Measurements from ENCODE around the gene NCOA5. TPM values are rescaled to one million over a fixed set of nuclear protein-coding genes. Genes with fewer than 3 reads are reported as not detected.
A peak's percentile ranks its signal among the peaks of the same experiment; 100 is the strongest.

The NCOA5 gene
- total RNA-seq, 1 donor from 2014 or later: 46.4 TPM

DNA sequence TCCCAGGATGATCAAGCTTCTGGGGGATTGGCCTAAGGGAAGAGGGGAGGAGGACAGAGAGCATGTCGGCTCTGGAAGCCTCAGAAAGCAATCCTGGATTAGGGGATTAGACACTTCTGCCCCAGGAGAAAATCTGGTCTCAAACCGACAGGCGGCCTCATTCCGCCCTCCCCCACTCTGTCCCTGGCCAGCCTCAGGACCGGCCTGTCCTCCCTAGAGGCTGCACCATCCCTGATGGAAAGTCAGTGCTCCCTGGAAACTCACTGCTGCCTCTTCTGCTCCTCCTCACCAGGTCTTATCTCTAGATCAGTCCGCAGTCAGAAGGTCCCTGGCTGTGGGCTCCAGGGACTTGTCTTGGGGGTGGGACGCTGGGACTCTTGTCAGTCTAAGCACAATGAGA is 61.7 kb downstream of the NCOA5 start:
- TF ChIP-seq, protein P1, sequence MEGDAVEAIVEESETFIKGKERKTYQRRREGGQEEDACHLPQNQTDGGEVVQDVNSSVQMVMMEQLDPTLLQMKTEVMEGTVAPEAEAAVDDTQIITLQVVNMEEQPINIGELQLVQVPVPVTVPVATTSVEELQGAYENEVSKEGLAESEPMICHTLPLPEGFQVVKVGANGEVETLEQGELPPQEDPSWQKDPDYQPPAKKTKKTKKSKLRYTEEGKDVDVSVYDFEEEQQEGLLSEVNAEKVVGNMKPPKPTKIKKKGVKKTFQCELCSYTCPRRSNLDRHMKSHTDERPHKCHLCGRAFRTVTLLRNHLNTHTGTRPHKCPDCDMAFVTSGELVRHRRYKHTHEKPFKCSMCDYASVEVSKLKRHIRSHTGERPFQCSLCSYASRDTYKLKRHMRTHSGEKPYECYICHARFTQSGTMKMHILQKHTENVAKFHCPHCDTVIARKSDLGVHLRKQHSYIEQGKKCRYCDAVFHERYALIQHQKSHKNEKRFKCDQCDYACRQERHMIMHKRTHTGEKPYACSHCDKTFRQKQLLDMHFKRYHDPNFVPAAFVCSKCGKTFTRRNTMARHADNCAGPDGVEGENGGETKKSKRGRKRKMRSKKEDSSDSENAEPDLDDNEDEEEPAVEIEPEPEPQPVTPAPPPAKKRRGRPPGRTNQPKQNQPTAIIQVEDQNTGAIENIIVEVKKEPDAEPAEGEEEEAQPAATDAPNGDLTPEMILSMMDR (IDR thresholded peaks at IDR 0.05): no peak
- H3K36me3 Mint-ChIP-seq (ENCODE audit: low read depth): no peaks in the 10 kb centered on the region
- no peak for DNase-seq
- CTCF ChIA-PET: interaction anchor here (1.5 kb wide), 1 partner anchor 321 kb away, joined by 5 read pairs; no protein-coding TSS in a partner anchor
- peaks cover 61% of the 10 kb centered on the region for H3K27me3 Mint-ChIP-seq
- ATAC-seq (ENCODE audit: low read depth): no peak
- H3K4me3 Mint-ChIP-seq: no peak overlapping the region
- H3K9me3 Mint-ChIP-seq: no peaks in the 10 kb centered on the region
- intact Hi-C loops (cut with micrococcal nuclease): loop anchor here (10.0 kb wide), 1 partner anchor 657 kb away; the partner anchor contains the start of gene TP53RK
- H3K4me1 Mint-ChIP-seq: peaks cover 3% of the 10 kb centered on the region
- H3K27ac Mint-ChIP-seq: no peak overlapping the region
- POLR2A ChIA-PET: interaction anchor here (0.6 kb wide), 1 partner anchor 256 kb away, joined by 16 read pairs; no protein-coding TSS in a partner anchor

DNA sequence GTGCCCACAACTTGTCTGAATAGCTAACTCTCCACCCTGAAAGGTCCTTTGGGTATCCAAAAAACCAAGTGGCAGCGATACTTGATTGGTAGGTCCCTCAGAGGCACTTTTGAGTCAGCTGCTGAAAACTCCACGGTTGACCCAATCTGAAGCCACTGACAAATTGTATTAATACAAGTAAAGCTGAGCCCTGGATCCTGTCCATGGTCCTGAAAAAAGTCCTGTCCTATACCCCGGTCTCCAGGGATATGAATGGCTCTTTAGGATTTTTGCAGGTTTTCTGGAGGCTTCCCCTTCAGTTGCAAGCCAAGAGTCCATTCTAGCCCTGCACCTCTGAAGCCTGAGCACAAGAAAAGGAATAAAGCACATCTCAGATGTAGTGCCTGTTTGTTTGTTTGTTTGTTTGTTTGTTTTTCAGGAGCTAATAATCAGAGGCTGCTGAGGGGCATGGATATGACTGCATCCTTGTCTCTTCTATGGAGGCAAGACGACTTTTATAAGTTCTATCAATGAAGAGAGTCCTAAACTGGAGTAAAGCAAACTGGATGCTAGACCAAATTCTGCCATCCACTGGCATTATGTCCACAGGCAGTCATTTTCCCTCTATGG is 62.4 kb downstream of the NCOA5 start:
- Mint-ChIP-seq H3K4me3 (no peak overlapping the region), H3K9me3 (no peaks in the 10 kb centered on the region), H3K36me3 (ENCODE audit: low read depth) (no peaks in the 10 kb centered on the region), H3K4me1 (peaks cover 8% of the 10 kb centered on the region), H3K27ac (no peak overlapping the region), H3K27me3 (peaks cover 54% of the 10 kb centered on the region)
- intact Hi-C loops (cut with micrococcal nuclease): loop anchor here (10.0 kb wide), 1 partner anchor 657 kb away; the partner anchor contains the start of gene TP53RK
- CTCF ChIA-PET: interaction anchor here (1.0 to 1.5 kb wide), 2 partner anchors 148 to 322 kb away, joined by 5 read pairs; no protein-coding TSS in a partner anchor
- DNase-seq (no peak), ATAC-seq (ENCODE audit: low read depth) (peak; percentile 38)
- POLR2A ChIA-PET: interaction anchor here (0.6 kb wide), 1 partner anchor 256 kb away, joined by 16 read pairs; no protein-coding TSS in a partner anchor
- TF ChIP-seq, protein P1 (IDR thresholded peaks at IDR 0.05): no peak

DNA sequence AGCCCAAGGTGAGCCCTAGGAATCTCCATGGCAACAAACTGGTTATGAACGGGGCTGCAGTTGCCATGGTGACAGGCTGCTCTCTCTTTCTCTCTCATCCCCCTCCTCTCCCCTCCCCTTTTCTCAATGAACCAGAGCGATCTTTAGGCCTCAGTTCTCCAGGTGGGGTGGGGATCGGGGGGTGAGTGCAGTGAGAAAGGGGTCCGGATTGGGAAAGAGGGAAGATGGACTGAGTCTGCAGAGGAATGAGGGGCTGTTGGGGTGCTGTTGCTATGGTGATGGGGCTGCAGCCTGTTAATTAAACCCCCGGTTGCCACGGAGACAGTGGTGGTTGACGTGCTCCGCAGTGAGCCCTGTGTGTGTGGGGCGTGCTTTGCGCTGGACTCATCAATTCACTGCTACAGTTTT is 64.4 kb downstream of the NCOA5 start:
- intact Hi-C loops (cut with micrococcal nuclease): loop anchor here (10.0 kb wide), 1 partner anchor 659 kb away; the partner anchor contains the start of gene TP53RK
- Mint-ChIP-seq H3K4me3 (no peak overlapping the region), H3K36me3 (ENCODE audit: low read depth) (no peaks in the 10 kb centered on the region), H3K27me3 (peaks cover 61% of the 10 kb centered on the region), H3K4me1 (peaks cover 24% of the 10 kb centered on the region), H3K27ac (no peak overlapping the region), H3K9me3 (no peaks in the 10 kb centered on the region)
- ChIA-PET CTCF (interaction anchor here (1.2 kb wide), 1 partner anchor 148 kb away, joined by 5 read pairs; no protein-coding TSS in a partner anchor), POLR2A (no interaction called here)
- TF ChIP-seq, protein P1 (IDR thresholded peaks at IDR 0.05): no peak
- ATAC-seq (ENCODE audit: low read depth): no peak
- DNase-seq: no peak

DNA sequence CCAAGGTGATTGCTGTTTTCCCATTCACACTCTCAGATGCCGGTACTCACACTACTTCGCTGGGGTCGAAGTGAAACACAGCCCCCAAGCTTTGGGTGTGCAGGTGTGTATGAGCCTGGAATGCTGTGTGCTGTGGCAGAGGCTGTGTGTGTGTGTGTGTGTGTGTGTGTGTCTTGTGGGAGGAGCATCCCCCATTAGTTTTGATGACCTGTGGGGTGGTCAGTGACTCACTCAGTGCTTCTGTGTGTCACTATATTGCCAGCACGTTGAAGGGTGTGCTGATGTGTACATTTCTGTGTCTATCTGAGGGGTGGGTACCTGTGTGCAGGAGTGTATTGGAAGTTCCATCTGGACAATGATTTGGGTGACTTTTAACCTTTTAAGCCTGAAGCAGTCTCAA is 65.8 kb downstream of the NCOA5 start:
- DNase-seq: no peak
- Mint-ChIP-seq H3K36me3 (ENCODE audit: low read depth) (no peaks in the 10 kb centered on the region), H3K27ac (no peak overlapping the region), H3K27me3 (peaks cover 53% of the 10 kb centered on the region), H3K9me3 (no peaks in the 10 kb centered on the region), H3K4me1 (peaks cover 24% of the 10 kb centered on the region), H3K4me3 (no peak overlapping the region)
- ChIA-PET CTCF (interaction anchor here (1.6 to 2.2 kb wide), 3 partner anchors 37 to 151 kb away, joined by 4 to 18 read pairs (median 6); no protein-coding TSS in a partner anchor), POLR2A (no interaction called here)
- no peak for ATAC-seq (ENCODE audit: low read depth)
- TF ChIP-seq, protein P1 (IDR thresholded peaks at IDR 0.05): no peak
- intact Hi-C loops (cut with micrococcal nuclease): loop anchor here (1.0 to 10.0 kb wide), 5 partner anchors 10 to 661 kb away; partner anchors contain the start of gene TP53RK

DNA sequence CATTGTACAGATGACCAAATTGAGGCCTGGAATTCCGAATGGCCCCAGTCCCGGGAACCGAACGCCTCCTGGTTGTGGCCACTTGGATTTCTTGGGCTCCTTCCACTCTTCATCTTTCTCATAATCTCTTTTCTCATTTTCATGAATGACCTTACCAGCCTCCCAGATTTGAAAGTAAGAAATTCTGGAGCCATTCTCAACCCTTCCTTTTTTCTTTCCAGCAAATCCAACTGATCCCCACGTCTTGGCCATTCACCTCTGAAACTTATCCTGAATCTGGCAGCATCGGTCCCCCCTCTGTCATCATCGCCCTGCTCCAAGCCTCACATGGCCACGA is 66.6 kb downstream of the NCOA5 start:
- Mint-ChIP-seq H3K9me3 (no peaks in the 10 kb centered on the region), H3K36me3 (ENCODE audit: low read depth) (no peaks in the 10 kb centered on the region), H3K27ac (no peak overlapping the region), H3K4me1 (peaks cover 24% of the 10 kb centered on the region), H3K27me3 (peaks cover 51% of the 10 kb centered on the region), H3K4me3 (peak overlapping the region; percentile 2)
- POLR2A ChIA-PET: interaction anchor here (0.7 to 1.3 kb wide), 2 partner anchors 96 to 107 kb away, joined by 4 read pairs; no protein-coding TSS in a partner anchor
- DNase-seq (no peak), ATAC-seq (ENCODE audit: low read depth) (no peak)
- CTCF ChIA-PET: interaction anchor here (0.8 to 2.2 kb wide), 16 partner anchors 9 to 384 kb away, joined by 3 to 18 read pairs (median 4); partner anchors contain the start of gene ELMO2
- TF ChIP-seq, protein P1 (IDR thresholded peaks at IDR 0.05): no peak
- intact Hi-C loops (cut with micrococcal nuclease): loop anchor here (1.0 to 10.0 kb wide), 5 partner anchors 9 to 662 kb away; partner anchors contain the start of gene TP53RK
